Measurements from ENCODE around the gene CALHM2.

CALHM2 gene, protein sequence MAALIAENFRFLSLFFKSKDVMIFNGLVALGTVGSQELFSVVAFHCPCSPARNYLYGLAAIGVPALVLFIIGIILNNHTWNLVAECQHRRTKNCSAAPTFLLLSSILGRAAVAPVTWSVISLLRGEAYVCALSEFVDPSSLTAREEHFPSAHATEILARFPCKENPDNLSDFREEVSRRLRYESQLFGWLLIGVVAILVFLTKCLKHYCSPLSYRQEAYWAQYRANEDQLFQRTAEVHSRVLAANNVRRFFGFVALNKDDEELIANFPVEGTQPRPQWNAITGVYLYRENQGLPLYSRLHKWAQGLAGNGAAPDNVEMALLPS

DNA sequence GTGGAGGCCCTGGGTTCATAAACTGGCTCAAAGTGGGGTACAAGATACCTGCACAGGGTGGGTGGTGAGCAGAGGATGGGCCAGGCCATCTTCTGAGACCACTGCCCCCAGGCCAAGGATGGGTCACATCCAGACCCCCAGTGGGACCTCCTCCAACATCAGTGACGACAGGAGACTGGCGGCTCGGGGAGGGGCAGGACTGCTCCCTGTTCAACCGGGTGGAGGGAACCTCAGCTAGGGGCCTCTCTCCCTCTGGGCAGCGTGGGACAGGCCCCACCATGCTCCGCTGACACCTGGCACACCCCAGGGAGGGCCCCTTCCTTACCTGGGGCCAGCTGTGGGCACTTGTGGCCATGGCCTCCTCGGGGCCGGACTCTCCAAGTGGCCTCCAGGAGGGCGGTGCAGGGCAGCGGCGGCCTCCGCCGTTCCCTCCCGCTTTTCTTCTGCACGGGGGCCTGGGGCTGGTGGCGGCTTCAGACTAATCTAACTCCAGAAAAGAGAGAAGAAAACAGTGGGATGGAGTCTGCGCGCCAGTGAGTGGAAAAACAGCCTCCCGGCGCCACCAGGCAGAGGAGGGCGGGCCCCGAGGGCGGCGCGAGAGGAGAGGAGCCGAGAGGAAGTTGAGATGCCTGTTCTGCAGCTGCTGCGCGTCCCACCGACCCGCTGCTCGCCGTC, at the start of gene CALHM2:
TSS of gene CALHM2 (minus strand) at position 540 of the 675 bp plus-strand sequence. CDS start 2,429 bp downstream, outside the sequence.
- H3K4me3 ChIP-seq (ENCODE audit: low read depth in 1 of 2, low read length in 2 of 2): peak within 1 kb of the TSS; percentile 40 to 68
- H3K9ac ChIP-seq (ENCODE audit: low read length): peak within 1 kb of the TSS; percentile 60
- peaks cover 26% of the 10 kb centered on the region for H3K36me3 ChIP-seq (ENCODE audit: insufficient read depth, low read length)
- no peaks in the 10 kb centered on the region for H3K27me3 ChIP-seq (ENCODE audit: control insufficient read depth in 1 of 2, insufficient read depth in 2 of 2, low read length in 2 of 2)
- H3K27ac ChIP-seq (ENCODE audit: low read depth, low read length): peak within 1 kb of the TSS; percentile 87
- peaks cover 37% of the 10 kb centered on the region for H3K4me1 ChIP-seq (ENCODE audit: insufficient read depth, low read length)
- H3K9me3 ChIP-seq (ENCODE audit: low read length): no peaks in the 10 kb centered on the region

DNA sequence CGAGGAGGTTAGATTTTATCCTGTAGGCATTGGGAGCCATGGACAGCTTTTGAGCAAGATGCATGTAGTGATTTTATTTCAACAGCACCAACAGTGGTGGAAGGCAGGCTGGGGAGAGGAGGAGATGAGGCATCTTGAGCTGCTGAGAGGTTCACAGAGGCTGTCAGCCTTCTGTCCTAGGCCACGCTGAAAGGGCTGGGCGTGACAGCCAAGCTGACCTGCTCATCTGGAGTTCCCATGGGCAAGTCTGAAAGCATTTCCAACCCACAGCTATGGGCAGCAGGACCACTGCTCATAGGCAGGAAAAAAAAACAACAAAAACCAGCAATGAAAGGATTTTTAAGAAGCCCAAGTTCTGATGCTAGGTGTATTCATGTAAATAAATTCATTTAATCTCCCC, 49.0 kb upstream of the CALHM2 start:
- Histone ChIP-seq H3K4me1 (ENCODE audit: insufficient read depth, low read length) (no peaks in the 10 kb centered on the region), H3K4me3 (ENCODE audit: low read depth in 1 of 2, low read length in 2 of 2) (no peak overlapping the region), H3K27me3 (ENCODE audit: control insufficient read depth in 1 of 2, insufficient read depth in 2 of 2, low read length in 2 of 2) (peaks cover 0 to 5% of the 10 kb centered on the region in 2 donors), H3K27ac (ENCODE audit: low read depth, low read length) (no peak overlapping the region), H3K9ac (ENCODE audit: low read length) (no peak overlapping the region), H3K36me3 (ENCODE audit: insufficient read depth, low read length) (no peaks in the 10 kb centered on the region), H3K9me3 (ENCODE audit: low read length) (no peaks in the 10 kb centered on the region)

DNA sequence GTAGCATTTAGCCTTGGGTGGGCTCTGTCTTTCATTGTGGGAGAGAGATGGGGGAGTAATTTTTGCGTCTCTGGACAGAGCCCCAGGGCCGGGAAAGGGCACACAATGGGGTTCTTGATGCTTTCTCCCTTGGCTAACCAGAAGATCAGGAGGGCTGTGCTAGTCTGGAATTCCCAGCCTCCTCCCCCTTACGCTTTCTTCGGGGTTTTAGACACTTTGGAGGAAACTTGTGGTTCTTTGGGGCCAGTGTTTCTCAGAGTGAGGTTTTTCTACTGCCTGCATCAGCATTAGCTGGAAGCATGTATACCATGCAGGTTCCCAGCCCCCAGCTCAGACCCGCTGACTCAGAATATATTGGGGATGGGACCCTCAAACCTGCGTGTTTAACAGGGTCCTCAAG, 48.3 kb upstream of the CALHM2 start:
- Histone ChIP-seq H3K4me3 (ENCODE audit: low read depth in 1 of 2, low read length in 2 of 2) (no peak overlapping the region), H3K36me3 (ENCODE audit: insufficient read depth, low read length) (no peaks in the 10 kb centered on the region), H3K27me3 (ENCODE audit: control insufficient read depth in 1 of 2, insufficient read depth in 2 of 2, low read length in 2 of 2) (peaks cover 0 to 7% of the 10 kb centered on the region in 2 donors), H3K4me1 (ENCODE audit: insufficient read depth, low read length) (no peaks in the 10 kb centered on the region), H3K9me3 (ENCODE audit: low read length) (no peaks in the 10 kb centered on the region), H3K27ac (ENCODE audit: low read depth, low read length) (no peak overlapping the region), H3K9ac (ENCODE audit: low read length) (no peak overlapping the region)

DNA sequence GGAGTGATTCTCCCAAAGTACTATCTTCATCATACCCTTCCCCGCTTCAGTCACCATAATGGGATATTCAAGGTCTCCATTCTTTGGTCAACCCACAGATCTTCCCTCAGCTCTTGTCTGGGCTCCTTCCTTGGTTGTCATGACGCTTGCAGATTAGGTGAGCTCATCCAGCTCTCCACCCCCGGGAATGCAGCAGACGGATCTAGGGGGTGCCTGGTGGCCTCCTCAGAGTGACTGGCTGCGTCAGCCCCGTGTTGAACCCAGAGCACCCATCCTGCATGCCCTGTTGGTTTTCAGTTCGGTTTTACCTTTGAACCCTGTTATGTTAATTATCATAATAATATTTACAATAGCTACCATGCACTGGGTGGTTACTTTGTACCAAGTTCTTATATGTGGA, 47.7 kb upstream of the CALHM2 start:
- Histone ChIP-seq H3K36me3 (ENCODE audit: insufficient read depth, low read length) (no peaks in the 10 kb centered on the region), H3K9ac (ENCODE audit: low read length) (no peak overlapping the region), H3K4me3 (ENCODE audit: low read depth in 1 of 2, low read length in 2 of 2) (no peak overlapping the region), H3K27me3 (ENCODE audit: control insufficient read depth in 1 of 2, insufficient read depth in 2 of 2, low read length in 2 of 2) (peaks cover 5 to 13% of the 10 kb centered on the region in 2 donors), H3K4me1 (ENCODE audit: insufficient read depth, low read length) (no peaks in the 10 kb centered on the region), H3K9me3 (ENCODE audit: low read length) (no peaks in the 10 kb centered on the region), H3K27ac (ENCODE audit: low read depth, low read length) (no peak overlapping the region)

DNA sequence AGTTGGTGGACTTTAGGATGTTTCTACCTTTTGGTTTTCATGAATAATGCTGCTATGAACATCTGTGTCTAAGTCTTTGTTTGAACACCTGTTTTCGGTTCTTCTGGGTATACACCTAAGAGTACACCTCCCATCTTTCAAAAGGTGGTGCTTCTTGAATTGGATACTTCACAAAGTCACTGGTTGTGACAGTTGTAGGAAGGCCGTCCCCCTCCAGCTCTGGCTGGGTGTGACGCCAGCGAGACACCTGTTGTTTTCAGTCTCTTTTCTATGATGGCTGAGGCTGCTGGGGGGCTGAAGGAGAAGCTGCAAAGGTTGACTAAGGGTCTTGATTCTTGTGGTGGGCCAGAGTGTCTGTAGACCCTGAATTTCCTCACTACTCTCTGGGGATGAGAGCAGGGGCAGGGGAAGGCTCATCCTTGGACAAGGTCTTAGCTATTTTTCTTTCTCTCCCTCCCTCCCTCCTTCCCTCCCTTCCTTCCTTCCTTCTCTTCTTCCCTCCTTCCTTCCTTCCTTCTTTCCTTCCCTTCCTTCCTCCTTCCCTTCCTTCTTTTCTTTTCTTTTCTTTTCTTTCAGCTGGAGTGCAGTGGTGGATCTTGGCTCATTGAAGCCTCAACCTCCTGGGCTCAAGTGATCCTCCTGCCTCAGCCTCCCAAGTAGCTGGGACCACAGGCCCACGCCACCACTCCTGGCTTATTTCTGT, 46.9 kb upstream of the CALHM2 start:
- Histone ChIP-seq H3K4me3 (ENCODE audit: low read depth in 1 of 2, low read length in 2 of 2) (no peak overlapping the region), H3K27ac (ENCODE audit: low read depth, low read length) (no peak overlapping the region), H3K36me3 (ENCODE audit: insufficient read depth, low read length) (no peaks in the 10 kb centered on the region), H3K9ac (ENCODE audit: low read length) (no peak overlapping the region), H3K27me3 (ENCODE audit: control insufficient read depth in 1 of 2, insufficient read depth in 2 of 2, low read length in 2 of 2) (peaks cover 12 to 21% of the 10 kb centered on the region in 2 donors), H3K9me3 (ENCODE audit: low read length) (no peaks in the 10 kb centered on the region), H3K4me1 (ENCODE audit: insufficient read depth, low read length) (peaks cover 3% of the 10 kb centered on the region)

DNA sequence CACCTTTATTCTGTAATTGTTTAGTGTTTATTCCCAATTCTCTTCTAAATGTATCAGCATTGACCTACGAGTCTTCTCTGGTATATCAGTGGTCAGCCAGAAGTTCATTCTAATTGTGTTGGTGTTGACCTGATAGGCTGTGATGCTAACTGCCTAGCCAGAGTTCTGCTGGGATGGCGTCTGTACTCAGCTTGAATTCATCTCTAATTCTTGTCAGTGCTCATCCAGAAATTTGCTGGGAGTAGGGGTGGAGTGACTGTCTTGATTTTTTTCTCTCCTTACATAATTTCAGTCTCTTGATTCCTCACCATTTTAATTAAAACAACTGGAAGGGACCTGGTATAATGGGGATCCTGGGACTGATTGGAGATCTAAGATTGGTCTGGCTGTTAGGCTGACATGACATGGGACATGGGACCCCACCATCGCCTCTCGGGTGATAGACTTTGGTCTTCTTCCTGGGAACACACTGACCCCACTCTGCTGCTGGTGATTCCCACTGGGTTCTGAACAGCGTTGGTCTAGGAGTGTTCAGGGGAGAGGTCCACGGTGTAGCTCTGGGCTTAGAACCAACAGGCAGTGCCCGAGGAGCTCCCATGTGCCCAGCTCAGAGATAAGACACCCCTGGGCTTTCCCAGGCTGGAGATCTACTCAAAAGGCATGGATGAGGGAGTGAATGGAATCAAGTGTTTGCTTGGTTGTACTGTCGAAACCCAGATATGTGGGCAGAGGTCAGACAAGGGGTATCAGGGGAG, 45.2 kb upstream of the CALHM2 start:
- Histone ChIP-seq H3K27me3 (ENCODE audit: control insufficient read depth in 1 of 2, insufficient read depth in 2 of 2, low read length in 2 of 2) (peaks cover 12 to 32% of the 10 kb centered on the region in 2 donors), H3K4me3 (ENCODE audit: low read depth in 1 of 2, low read length in 2 of 2) (no peak overlapping the region), H3K9ac (ENCODE audit: low read length) (no peak overlapping the region), H3K9me3 (ENCODE audit: low read length) (no peaks in the 10 kb centered on the region), H3K36me3 (ENCODE audit: insufficient read depth, low read length) (no peaks in the 10 kb centered on the region), H3K27ac (ENCODE audit: low read depth, low read length) (no peak overlapping the region), H3K4me1 (ENCODE audit: insufficient read depth, low read length) (peaks cover 13% of the 10 kb centered on the region)

DNA sequence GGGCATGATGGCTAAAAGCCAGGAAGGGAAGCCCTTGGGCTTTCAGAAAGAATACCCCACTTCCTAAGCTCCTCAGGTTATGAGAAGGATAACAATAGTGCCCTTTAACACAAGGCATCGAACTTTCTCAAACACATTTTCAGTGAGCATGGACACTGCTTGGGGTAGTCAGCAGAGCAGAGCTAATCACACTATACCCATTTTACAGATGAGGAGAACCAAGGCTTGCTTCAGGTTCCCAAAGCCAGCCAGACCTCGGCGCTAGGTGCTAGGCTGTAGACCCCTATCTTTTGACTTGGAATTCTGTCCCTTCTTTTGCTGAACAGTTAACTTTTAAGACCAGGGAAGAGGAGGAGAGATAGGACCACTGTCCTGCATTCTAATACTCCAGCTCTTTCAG, 43.2 kb upstream of the CALHM2 start:
- no peaks in the 10 kb centered on the region for H3K9me3 ChIP-seq (ENCODE audit: low read length)
- peaks cover 12 to 32% of the 10 kb centered on the region in 2 donors for H3K27me3 ChIP-seq (ENCODE audit: control insufficient read depth in 1 of 2, insufficient read depth in 2 of 2, low read length in 2 of 2)
- no peak overlapping the region for H3K27ac ChIP-seq (ENCODE audit: low read depth, low read length)
- H3K4me1 ChIP-seq (ENCODE audit: insufficient read depth, low read length): peaks cover 24% of the 10 kb centered on the region
- H3K4me3 ChIP-seq (ENCODE audit: low read depth in 1 of 2, low read length in 2 of 2): no peak overlapping the region
- H3K36me3 ChIP-seq (ENCODE audit: insufficient read depth, low read length): no peaks in the 10 kb centered on the region
- no peak overlapping the region for H3K9ac ChIP-seq (ENCODE audit: low read length)

DNA sequence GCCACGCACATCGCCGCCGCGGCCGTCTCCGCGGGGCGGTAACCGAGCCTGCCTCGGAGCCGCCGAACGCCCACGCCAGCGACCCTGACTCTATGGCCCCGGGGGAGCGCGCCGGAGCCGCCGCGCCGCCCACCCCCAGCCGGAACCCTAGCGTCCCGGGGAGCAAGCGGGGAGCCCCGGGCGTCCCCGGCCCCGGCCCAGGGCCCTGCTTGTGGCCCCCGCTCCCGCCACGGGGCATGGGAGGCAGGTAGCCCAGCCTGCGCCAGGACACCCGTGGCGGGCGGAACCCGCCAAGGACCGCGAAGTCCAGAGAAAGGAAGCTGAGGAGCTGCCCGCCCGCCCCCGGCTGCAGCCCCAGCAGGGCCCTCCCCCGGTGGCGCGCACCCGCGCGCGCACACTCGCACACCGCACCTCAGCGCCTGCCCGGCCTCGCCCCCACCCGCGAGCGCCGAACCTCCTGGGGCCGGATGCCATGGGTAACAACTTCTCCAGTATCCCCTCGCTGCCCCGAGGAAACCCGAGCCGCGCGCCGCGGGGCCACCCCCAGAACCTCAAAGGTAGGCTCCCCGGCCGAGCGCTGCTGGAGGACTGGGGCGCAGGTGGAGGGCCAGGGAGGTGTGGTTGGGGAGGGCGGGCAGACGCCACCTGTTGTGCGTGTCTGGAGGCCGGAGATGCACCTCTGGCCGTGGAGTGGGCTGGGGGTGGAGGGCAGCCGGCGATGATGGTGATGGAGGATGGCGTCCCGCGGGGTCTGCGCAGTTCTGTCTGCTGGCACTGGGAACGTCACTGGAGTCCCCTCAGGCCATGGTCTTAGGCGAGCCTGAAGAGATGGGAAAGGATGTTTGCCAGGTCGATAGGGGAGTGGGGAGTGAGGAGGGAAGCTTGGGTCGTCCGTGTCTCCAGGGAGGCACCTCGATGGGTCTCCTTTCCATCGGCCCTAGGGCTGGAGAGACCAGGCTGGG, 42.0 kb upstream of the CALHM2 start:
- peak overlapping the region; percentile 18 to 65 for H3K4me3 ChIP-seq (ENCODE audit: low read depth in 1 of 2, low read length in 2 of 2)
- H3K9ac ChIP-seq (ENCODE audit: low read length): no peak overlapping the region
- H3K27ac ChIP-seq (ENCODE audit: low read depth, low read length): no peak overlapping the region
- no peaks in the 10 kb centered on the region for H3K36me3 ChIP-seq (ENCODE audit: insufficient read depth, low read length)
- H3K27me3 ChIP-seq (ENCODE audit: control insufficient read depth in 1 of 2, insufficient read depth in 2 of 2, low read length in 2 of 2): peaks cover 12 to 27% of the 10 kb centered on the region in 2 donors
- peaks cover 24% of the 10 kb centered on the region for H3K4me1 ChIP-seq (ENCODE audit: insufficient read depth, low read length)
- no peaks in the 10 kb centered on the region for H3K9me3 ChIP-seq (ENCODE audit: low read length)

DNA sequence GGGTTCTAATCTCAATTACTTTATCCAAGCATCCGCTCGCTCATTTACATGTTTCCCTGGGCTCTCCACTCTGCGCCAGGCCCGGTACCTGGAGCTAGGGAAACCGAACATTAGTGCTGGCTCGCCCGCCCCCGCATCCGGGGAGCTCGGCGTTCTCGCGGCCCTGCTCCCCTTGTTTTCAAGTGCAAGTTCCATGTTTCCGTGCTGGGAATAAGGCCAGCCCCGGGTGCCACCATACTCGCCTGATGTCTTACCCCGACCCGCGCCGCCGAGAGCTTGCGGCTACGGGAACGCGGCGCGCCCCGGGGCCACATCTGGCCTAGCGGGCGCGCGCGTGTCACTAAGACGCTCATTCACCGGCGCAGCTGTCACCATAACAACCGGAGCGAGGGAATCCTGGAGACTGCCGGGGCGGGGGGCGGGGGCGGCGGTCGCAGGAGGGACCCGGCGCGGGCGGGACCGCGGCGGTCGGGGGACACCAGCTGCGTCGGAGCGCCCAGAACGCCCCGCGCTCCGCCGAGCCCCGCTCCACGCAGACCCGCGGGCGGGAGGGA, 41.3 kb upstream of the CALHM2 start, which contains the start of gene NEURL1:
TSS of gene NEURL1 (plus strand) at position 344 of the 554 bp plus-strand sequence. CDS start 683 bp downstream, outside the sequence.
- Histone ChIP-seq H3K4me1 (ENCODE audit: insufficient read depth, low read length) (peaks cover 24% of the 10 kb centered on the region), H3K36me3 (ENCODE audit: insufficient read depth, low read length) (no peaks in the 10 kb centered on the region), H3K9ac (ENCODE audit: low read length) (no peak within 1 kb of the TSS), H3K4me3 (ENCODE audit: low read depth in 1 of 2, low read length in 2 of 2) (peak within 1 kb of the TSS; percentile 38 to 65), H3K9me3 (ENCODE audit: low read length) (no peaks in the 10 kb centered on the region), H3K27me3 (ENCODE audit: control insufficient read depth in 1 of 2, insufficient read depth in 2 of 2, low read length in 2 of 2) (peaks cover 12 to 27% of the 10 kb centered on the region in 2 donors), H3K27ac (ENCODE audit: low read depth, low read length) (no peak within 1 kb of the TSS)

DNA sequence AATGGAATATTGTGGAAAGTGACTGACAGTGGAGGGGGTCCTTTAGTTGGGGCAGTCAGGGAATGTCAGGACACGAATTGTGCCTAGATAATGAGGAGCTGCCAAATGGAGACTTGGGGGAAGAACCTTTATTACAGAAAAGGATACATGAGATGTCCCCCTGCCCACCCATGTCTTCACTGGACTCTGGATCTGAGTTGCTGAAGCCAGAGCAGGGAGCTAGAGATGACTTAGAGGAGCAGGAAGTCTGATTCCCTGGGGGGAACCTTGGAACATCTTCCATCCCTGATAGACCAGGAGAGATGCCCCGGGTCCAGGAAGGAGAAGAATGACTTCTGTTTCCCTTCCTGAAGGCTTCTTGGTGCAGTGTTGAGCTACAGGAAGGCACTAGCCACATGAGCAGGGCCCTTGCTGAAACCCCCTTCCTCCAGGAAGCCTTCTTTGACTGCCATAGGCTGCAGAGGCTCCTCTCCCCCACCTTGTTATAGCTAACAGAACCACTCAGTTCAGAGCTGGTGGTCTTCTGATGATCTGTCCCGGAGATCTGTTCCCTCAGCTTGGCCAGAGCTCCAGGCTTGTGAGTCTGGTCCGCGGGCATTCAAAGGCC, 40.6 kb upstream of the CALHM2 start:
- H3K9ac ChIP-seq (ENCODE audit: low read length): no peak overlapping the region
- H3K9me3 ChIP-seq (ENCODE audit: low read length): no peaks in the 10 kb centered on the region
- no peak overlapping the region for H3K4me3 ChIP-seq (ENCODE audit: low read depth in 1 of 2, low read length in 2 of 2)
- H3K27ac ChIP-seq (ENCODE audit: low read depth, low read length): no peak overlapping the region
- no peaks in the 10 kb centered on the region for H3K36me3 ChIP-seq (ENCODE audit: insufficient read depth, low read length)
- peaks cover 12 to 27% of the 10 kb centered on the region in 2 donors for H3K27me3 ChIP-seq (ENCODE audit: control insufficient read depth in 1 of 2, insufficient read depth in 2 of 2, low read length in 2 of 2)
- H3K4me1 ChIP-seq (ENCODE audit: insufficient read depth, low read length): peaks cover 24% of the 10 kb centered on the region
